Chondrocyte (in vitro differentiated cells): Measurements from ENCODE around the gene NAA40. TPM values are rescaled to one million over a fixed set of nuclear protein-coding genes. Genes with fewer than 3 reads are reported as not detected.

Source experiments
- DNase-seq: peaks from one replicate; pipeline ENCODE4 v3.0.0; 2021; ENCODE audit warnings: mixed read lengths, low spot score
- H3K27ac Mint-ChIP-seq: one replicate; pipeline ENCODE4 v1.8.0; 2021; ENCODE audit warnings: mild to moderate bottlenecking, moderate library complexity, mixed read lengths; ENCODE audit not compliant: unreplicated experiment
- H3K27me3 Mint-ChIP-seq: 2 replicates; pipeline ENCODE4 v1.8.0; 2021; ENCODE audit warnings: low read depth, mixed read lengths
- H3K36me3 Mint-ChIP-seq: 2 replicates; pipeline ENCODE4 v1.8.0; 2021; ENCODE audit warnings: low read depth, mixed read lengths
- H3K4me1 Mint-ChIP-seq: 2 replicates; pipeline ENCODE4 v1.8.0; 2021; ENCODE audit warnings: low read depth, mild to moderate bottlenecking, mixed read lengths
- H3K4me3 Mint-ChIP-seq: one replicate; pipeline ENCODE4 v1.8.0; 2021; ENCODE audit warnings: mild to moderate bottlenecking, moderate library complexity, mixed read lengths; ENCODE audit not compliant: unreplicated experiment
- H3K9me3 Mint-ChIP-seq: 2 replicates; pipeline ENCODE4 v1.8.0; 2021; ENCODE audit warnings: low read depth, mixed read lengths
- total RNA-seq: library from RNA; stranded (reverse); gene quantifications from 3 replicates; pipeline ENCODE4 v1.2.1, GENCODE V29; 2021
- TF ChIP-seq, protein P1 (sequence below): fragments of 200-600 bp; sonication (generic); IDR thresholded peaks from 2 replicates; pipeline ENCODE4 v1.5.0; 2021; ENCODE audit warnings: antibody characterized with exemption, mild to moderate bottlenecking, moderate library complexity

NAA40 gene
- total RNA-seq, 1 donor from 2014 or later, result 17.7 TPM

DNA sequence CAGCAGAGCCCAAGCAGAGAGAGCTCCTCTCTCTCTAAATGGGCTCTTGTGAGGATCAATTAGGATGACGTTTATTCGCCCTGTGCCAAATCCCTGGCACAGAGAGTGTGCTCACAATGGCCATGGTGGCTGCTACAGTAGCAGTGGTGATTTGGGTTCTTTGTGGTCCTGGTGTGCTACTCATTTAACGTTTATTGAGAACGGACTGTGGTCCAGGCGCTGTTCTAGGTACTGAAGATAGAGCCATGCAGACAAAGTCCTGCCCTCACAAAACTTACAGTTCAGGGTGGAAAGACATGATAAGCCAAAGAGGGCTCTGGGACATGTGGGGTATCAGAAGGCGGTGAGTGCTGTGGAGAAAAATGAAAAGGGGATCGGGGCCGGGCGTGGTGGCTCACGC is 52.8 kb downstream of the NAA40 start:
- DNase-seq, result no peak
- Mint-ChIP-seq H3K9me3 (no peaks in the 10 kb centered on the region), H3K27me3 (no peaks in the 10 kb centered on the region), H3K4me1 (peaks cover 14% of the 10 kb centered on the region), H3K27ac (no peak overlapping the region), H3K36me3 (peaks cover 14% of the 10 kb centered on the region), H3K4me3 (no peak overlapping the region)
- TF ChIP-seq, protein P1, sequence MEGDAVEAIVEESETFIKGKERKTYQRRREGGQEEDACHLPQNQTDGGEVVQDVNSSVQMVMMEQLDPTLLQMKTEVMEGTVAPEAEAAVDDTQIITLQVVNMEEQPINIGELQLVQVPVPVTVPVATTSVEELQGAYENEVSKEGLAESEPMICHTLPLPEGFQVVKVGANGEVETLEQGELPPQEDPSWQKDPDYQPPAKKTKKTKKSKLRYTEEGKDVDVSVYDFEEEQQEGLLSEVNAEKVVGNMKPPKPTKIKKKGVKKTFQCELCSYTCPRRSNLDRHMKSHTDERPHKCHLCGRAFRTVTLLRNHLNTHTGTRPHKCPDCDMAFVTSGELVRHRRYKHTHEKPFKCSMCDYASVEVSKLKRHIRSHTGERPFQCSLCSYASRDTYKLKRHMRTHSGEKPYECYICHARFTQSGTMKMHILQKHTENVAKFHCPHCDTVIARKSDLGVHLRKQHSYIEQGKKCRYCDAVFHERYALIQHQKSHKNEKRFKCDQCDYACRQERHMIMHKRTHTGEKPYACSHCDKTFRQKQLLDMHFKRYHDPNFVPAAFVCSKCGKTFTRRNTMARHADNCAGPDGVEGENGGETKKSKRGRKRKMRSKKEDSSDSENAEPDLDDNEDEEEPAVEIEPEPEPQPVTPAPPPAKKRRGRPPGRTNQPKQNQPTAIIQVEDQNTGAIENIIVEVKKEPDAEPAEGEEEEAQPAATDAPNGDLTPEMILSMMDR, result no peak

DNA sequence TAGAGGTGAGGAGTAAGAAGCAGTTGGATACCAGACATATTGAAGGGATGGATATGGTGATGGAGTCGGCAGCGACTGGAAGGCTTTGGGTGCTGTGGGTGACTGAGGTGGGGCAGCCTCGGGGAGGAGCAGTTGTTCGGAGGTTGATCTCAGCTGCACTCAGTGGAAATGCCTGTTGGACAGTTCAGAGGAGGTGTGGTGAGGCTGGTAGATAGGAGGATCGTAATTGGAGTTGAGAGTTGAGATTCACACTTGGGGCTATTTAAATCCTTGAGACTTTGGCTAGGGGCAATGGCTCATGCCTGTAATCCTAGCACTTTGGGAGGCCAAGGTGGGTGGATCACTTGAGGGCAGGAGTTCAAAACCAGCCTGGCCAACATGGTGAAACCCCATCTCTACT is 54.3 kb downstream of the NAA40 start:
- Mint-ChIP-seq H3K9me3 (no peaks in the 10 kb centered on the region), H3K27ac (no peak overlapping the region), H3K36me3 (peaks cover 18% of the 10 kb centered on the region)

DNA sequence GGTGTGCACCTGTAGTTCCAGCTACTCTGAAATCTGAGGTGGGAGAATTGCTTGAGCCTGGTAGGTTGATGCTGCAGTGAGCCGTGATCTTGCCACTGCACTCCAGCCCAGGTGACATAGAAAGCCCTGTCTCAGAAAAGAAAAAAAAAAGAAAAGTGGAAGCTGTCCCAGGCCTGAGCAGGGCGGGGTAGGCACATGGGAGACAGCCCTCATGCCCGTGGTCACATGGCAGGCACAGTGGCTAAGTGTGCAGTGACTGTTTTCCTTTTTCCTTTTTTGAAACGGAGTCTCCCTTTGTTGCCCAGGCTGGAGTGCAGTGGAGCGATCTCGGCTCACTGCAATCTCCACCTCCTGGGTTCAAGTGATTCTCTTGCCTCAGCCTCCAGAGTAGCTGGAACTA is 55.2 kb downstream of the NAA40 start:
- H3K9me3 Mint-ChIP-seq, result no peaks in the 10 kb centered on the region
- no peaks in the 10 kb centered on the region for H3K4me1 Mint-ChIP-seq
- DNase-seq, result no peak
- H3K27ac Mint-ChIP-seq, result peak overlapping the region; percentile 57
- TF ChIP-seq, protein P1, result no peak
- H3K27me3 Mint-ChIP-seq, result no peaks in the 10 kb centered on the region
- peaks cover 18% of the 10 kb centered on the region for H3K36me3 Mint-ChIP-seq
- H3K4me3 Mint-ChIP-seq, result no peak overlapping the region

More for the DNA sequence above, 54.3 kb downstream of the NAA40 start:
- no peaks in the 10 kb centered on the region for H3K27me3 Mint-ChIP-seq
- no peak overlapping the region for H3K4me3 Mint-ChIP-seq
- TF ChIP-seq, protein P1, result no peak
- DNase-seq, result no peak
- peaks cover 4% of the 10 kb centered on the region for H3K4me1 Mint-ChIP-seq

DNA sequence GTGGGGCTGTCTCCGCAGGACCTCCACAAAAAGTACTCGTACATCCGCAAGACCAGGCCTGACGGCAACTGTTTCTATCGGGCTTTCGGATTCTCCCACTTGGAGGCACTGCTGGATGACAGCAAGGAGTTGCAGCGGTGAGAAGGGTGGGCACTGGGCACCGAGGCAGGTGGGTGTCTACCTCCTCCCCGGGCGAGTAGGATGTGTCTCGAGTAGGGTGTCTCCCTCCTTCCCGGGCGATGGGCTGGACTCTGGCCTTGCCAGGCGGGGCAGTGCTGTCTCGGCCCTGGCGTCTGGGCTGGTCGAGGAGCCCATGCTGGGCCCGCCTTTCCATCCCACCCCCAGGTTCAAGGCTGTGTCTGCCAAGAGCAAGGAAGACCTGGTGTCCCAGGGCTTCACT is 57.7 kb downstream of the NAA40 start:
- Mint-ChIP-seq H3K4me3 (no peak overlapping the region), H3K4me1 (peaks cover 3% of the 10 kb centered on the region), H3K36me3 (peaks cover 16% of the 10 kb centered on the region), H3K27ac (no peak overlapping the region), H3K27me3 (no peaks in the 10 kb centered on the region), H3K9me3 (no peaks in the 10 kb centered on the region)
- TF ChIP-seq, protein P1, result no peak
- no peak for DNase-seq

DNA sequence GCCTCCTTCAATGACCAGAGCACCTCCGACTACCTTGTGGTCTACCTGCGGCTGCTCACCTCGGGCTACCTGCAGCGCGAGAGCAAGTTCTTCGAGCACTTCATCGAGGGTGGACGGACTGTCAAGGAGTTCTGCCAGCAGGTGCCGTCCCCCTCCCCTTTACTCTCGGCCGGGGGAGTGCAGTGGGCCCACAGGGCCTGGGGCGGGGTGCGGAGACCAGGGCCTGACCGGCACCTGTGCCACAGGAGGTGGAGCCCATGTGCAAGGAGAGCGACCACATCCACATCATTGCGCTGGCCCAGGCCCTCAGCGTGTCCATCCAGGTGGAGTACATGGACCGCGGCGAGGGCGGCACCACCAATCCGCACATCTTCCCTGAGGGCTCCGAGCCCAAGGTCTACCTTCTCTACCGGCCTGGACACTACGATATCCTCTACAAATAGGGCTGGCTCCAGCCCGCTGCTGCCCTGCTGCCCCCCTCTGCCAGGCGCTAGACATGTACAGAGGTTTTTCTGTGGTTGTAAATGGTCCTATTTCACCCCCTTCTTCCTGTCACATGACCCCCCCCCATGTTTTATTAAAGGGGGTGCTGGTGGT is 58.4 kb downstream of the NAA40 start:
- Mint-ChIP-seq H3K27ac (no peak overlapping the region), H3K4me3 (no peak overlapping the region), H3K9me3 (no peaks in the 10 kb centered on the region), H3K4me1 (peaks cover 8% of the 10 kb centered on the region), H3K27me3 (no peaks in the 10 kb centered on the region), H3K36me3 (peaks cover 14% of the 10 kb centered on the region)
- TF ChIP-seq, protein P1, result no peak
- DNase-seq, result no peak
